K562 (cell line): Measurements from ENCODE around the gene ITPRIPL2. TPM values are rescaled to one million over a fixed set of nuclear protein-coding genes. Genes with fewer than 3 reads are reported as not detected.

Source experiments
- BRF1 ChIP-seq: IDR thresholded peaks from 3 replicates; pipeline ENCODE4 v1.6.1; 2011; ENCODE audit warnings: borderline replicate concordance, mild to moderate bottlenecking; ENCODE audit not compliant: insufficient read length; ENCODE audit errors: extremely low read depth
- CBFA2T2 ChIP-seq: fragments of 450-650 bp; conservative IDR thresholded peaks from 2 replicates; pipeline ENCODE4 v1.6.1; 2017; ENCODE audit warnings: mild to moderate bottlenecking
- CEBPG ChIP-seq, 3 experiments: fragments of 200-800 bp in 1 of 3; sonication (Bioruptor generic) in 1 of 3; sonication (generic) in 1 of 3; formaldehyde crosslinking in 1 of 3; IDR thresholded peaks in 2 of 3; conservative IDR thresholded peaks in 1 of 3; 2 replicates each; pipeline versions ENCODE4 v1.6.1 to v1.8.0; 2016 to 2022; ENCODE audit warnings: missing compliant biosample characterization in 2 of 3, missing genetic modification characterization in 2 of 3, mild to moderate bottlenecking in 1 of 3, missing genetic modification reagents in 1 of 3
- FOXA3 ChIP-seq, 2 experiments: fragments of 450-650 bp in 1 of 2; sonication (generic) in 1 of 2; formaldehyde crosslinking; IDR thresholded peaks in 1 of 2; conservative IDR thresholded peaks in 1 of 2; 2 replicates each; pipeline versions ENCODE4 v1.4.0 to v1.8.0; 2020 to 2022; ENCODE audit warnings: mild to moderate bottlenecking in 2 of 2, missing genetic modification reagents in 1 of 2
- KHSRP ChIP-seq: fragments of 450-650 bp; IDR thresholded peaks from 2 replicates; pipeline ENCODE4 v1.6.1; 2017
- MEF2A ChIP-seq: IDR thresholded peaks from 2 replicates; pipeline ENCODE4 v1.6.1; 2011; ENCODE audit warnings: low read depth, mild to moderate bottlenecking, low read length, moderate library complexity; ENCODE audit not compliant: control insufficient read depth
- MTA1 ChIP-seq: fragments of 450-650 bp; IDR thresholded peaks from 2 replicates; pipeline ENCODE4 v1.6.1; 2017; ENCODE audit warnings: borderline replicate concordance
- RHOXF2B ChIP-seq: fragments of 250-450 bp; sonication (Bioruptor Pico); conservative IDR thresholded peaks from 2 replicates; pipeline ENCODE4 v1.5.1; 2021
- SMAD4 ChIP-seq: fragments of 250-450 bp; sonication (Bioruptor Pico); conservative IDR thresholded peaks from 2 replicates; pipeline ENCODE4 v1.8.0; 2021; ENCODE audit warnings: inconsistent platforms, mild to moderate bottlenecking, moderate library complexity
- THRAP3 ChIP-seq: fragments of 450-650 bp; IDR thresholded peaks from 2 replicates; pipeline ENCODE4 v1.6.1; 2016; ENCODE audit warnings: mild to moderate bottlenecking, inconsistent platforms, borderline replicate concordance
- TOE1 ChIP-seq, 2 experiments: fragments of 450-650 bp in 1 of 2; sonication (generic) in 1 of 2; formaldehyde crosslinking in 1 of 2; IDR thresholded peaks; 2 replicates each; pipeline versions ENCODE4 v1.7.1 to v1.8.0; 2016 to 2022; ENCODE audit warnings: borderline replicate concordance in 2 of 2, mild to moderate bottlenecking in 2 of 2, antibody characterized with exemption in 1 of 2, inconsistent platforms in 1 of 2, low read depth in 1 of 2, missing genetic modification reagents in 1 of 2, moderate library complexity in 1 of 2
- ZC3H11A ChIP-seq: IDR thresholded peaks from 2 replicates; pipeline ENCODE4 v1.6.1; 2012; ENCODE audit warnings: low read depth, low read length, improper control_type of control experiment
- ZNF431 ChIP-seq: sonication (generic); formaldehyde crosslinking; IDR thresholded peaks from 2 replicates; pipeline ENCODE4 v1.8.0; 2022; ENCODE audit warnings: mild to moderate bottlenecking, missing genetic modification reagents
- ZNF699 ChIP-seq: fragments of 250-450 bp; sonication (Bioruptor Pico); IDR thresholded peaks from 2 replicates; pipeline ENCODE4 v1.8.0; 2021; ENCODE audit warnings: mild to moderate bottlenecking, moderate library complexity; ENCODE audit not compliant: insufficient replicate concordance
- ZNF830 ChIP-seq: fragments of 250-450 bp; sonication (Bioruptor Pico); IDR thresholded peaks from 2 replicates; pipeline ENCODE4 v1.5.0; 2021; ENCODE audit warnings: mild to moderate bottlenecking
- polyA plus RNA-seq, 8 experiments: library from polyadenylated mRNA; depleted of rRNA in 4 of 8; stranded (reverse) in 5 of 8; unstranded in 3 of 8; fragments of >200 nt; fragmentation: Nextera tagmentation in 2 of 8; fragmentation: Illumina TruSeq in 1 of 8; extraction: Ambion mirVana in 2 of 8; extraction: Trizol in 1 of 8; gene quantifications; 2 replicates each; pipeline versions ENCODE4 v1.2.1 to v1.2.3, GENCODE V29; 2011 to 2014; ENCODE audit warnings: inconsistent platforms in 1 of 8, missing spikeins in 1 of 8
- total RNA-seq, 7 experiments: library from RNA; depleted of rRNA in 6 of 7; stranded (reverse); fragments of >200 nt in 6 of 7; fragmentation: Illumina TruSeq in 2 of 7; extraction: Trizol in 2 of 7; gene quantifications; 2 replicates each; pipeline versions ENCODE4 v1.2.1 to v1.2.3, GENCODE V29; 2011 to 2021; ENCODE audit warnings: low replicate concordance in 1 of 7
- TF ChIP-seq, protein P1 (sequence below): sonication (generic); formaldehyde crosslinking; IDR thresholded peaks from 2 replicates; pipeline ENCODE4 v1.8.1; 2023; ENCODE audit warnings: mild to moderate bottlenecking, missing genetic modification reagents
- TF ChIP-seq, protein P2 (sequence below), 2 experiments: fragments of 250-450 bp in 1 of 2; fragments of 450-650 bp in 1 of 2; sonication (Bioruptor Pico) in 1 of 2; IDR thresholded peaks; 2 replicates each; pipeline versions ENCODE4 v1.6.1 to v1.8.0; 2016 to 2021; ENCODE audit warnings: mild to moderate bottlenecking in 2 of 2, moderate library complexity in 2 of 2, missing compliant biosample characterization in 1 of 2, missing genetic modification characterization in 1 of 2
- TF ChIP-seq, protein P3 (sequence below): sonication (generic); formaldehyde crosslinking; IDR thresholded peaks from 2 replicates; pipeline ENCODE4 v1.9.0; 2022; ENCODE audit warnings: mild to moderate bottlenecking, missing genetic modification reagents
- TF ChIP-seq, protein P4 (sequence below): sonication (generic); formaldehyde crosslinking; IDR thresholded peaks from 2 replicates; pipeline ENCODE4 v1.5.0; 2020; ENCODE audit warnings: missing genetic modification reagents
- TF ChIP-seq, protein P5 (sequence below): fragments of 250-450 bp; sonication (Bioruptor Pico); IDR thresholded peaks from 2 replicates; pipeline ENCODE4 v1.5.0; 2022; ENCODE audit warnings: mild to moderate bottlenecking

ITPRIPL2 gene
- total and polyA plus RNA-seq, 9 of the 15 experiments (the other 6 are each of a cell fraction or from before 2014, with no cell fraction given): 0.04 to 2.2 (median 0.58) TPM

DNA sequence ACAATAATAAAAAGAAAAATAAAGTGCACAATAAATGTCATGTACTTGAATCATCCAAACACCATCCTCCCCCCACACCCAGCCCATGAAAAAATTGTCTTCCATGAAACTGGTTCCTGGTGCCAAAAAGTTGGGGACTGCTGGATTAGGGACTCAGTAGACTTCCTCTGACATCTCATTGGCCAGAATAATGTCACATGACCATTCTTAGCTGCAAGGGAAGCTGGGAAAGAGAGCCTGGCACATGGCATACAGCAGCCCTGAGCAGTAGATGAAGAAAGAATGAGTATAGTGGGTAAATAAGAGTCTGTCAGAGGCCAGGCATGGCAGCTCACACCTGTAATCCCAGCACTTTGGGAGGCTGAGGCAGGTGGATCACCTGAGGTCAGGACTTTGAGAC lies 12.5 kb downstream of the ITPRIPL2 start (continued):
- no peak for TF ChIP-seq FOXA3 (CRISPR knock-in tag; conservative IDR thresholded peaks at IDR 0.05 in 1 of 2, IDR thresholded peaks at IDR 0.05 in 1 of 2)
- TF ChIP-seq SMAD4 (CRISPR knock-in tag): no peak
- TF ChIP-seq BRF1: no peak
- TF ChIP-seq MTA1: no peak
- TF ChIP-seq THRAP3: no peak
- TF ChIP-seq, protein P1, sequence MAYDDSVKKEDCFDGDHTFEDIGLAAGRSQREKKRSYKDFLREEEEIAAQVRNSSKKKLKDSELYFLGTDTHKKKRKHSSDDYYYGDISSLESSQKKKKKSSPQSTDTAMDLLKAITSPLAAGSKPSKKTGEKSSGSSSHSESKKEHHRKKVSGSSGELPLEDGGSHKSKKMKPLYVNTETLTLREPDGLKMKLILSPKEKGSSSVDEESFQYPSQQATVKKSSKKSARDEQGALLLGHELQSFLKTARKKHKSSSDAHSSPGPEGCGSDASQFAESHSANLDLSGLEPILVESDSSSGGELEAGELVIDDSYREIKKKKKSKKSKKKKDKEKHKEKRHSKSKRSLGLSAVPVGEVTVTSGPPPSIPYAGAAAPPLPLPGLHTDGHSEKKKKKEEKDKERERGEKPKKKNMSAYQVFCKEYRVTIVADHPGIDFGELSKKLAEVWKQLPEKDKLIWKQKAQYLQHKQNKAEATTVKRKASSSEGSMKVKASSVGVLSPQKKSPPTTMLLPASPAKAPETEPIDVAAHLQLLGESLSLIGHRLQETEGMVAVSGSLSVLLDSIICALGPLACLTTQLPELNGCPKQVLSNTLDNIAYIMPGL (CRISPR knock-in tag): no peak
- TF ChIP-seq CBFA2T2: peak; percentile 21; the same call in 1 of the 2 replicates
- TF ChIP-seq TOE1 (IDR thresholded peaks at IDR 0.05; ENCODE audit: borderline replicate concordance): peak; percentile 59; the same call in 1 of the 2 replicates
- TF ChIP-seq TOE1 (CRISPR knock-in tag; IDR thresholded peaks at IDR 0.05; ENCODE audit: borderline replicate concordance, low read depth): no peak
- TF ChIP-seq ZC3H11A: no peak
- TF ChIP-seq, protein P2, sequence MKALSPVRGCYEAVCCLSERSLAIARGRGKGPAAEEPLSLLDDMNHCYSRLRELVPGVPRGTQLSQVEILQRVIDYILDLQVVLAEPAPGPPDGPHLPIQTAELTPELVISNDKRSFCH (CRISPR knock-in tag; IDR thresholded peaks at IDR 0.05): no peak
- TF ChIP-seq, protein P2 (tag; IDR thresholded peaks at IDR 0.05): no peak
- no peak for TF ChIP-seq CEBPG (CRISPR knock-in tag; IDR thresholded peaks at IDR 0.05)
- TF ChIP-seq CEBPG (tag; conservative IDR thresholded peaks at IDR 0.05 in 1 of 2, IDR thresholded peaks at IDR 0.05 in 1 of 2): no peak
- no peak for TF ChIP-seq RHOXF2B (CRISPR knock-in tag)
- TF ChIP-seq MEF2A: no peak
- no peak for TF ChIP-seq ZNF431 (CRISPR knock-in tag)
- TF ChIP-seq ZNF830 (CRISPR knock-in tag): no peak
- TF ChIP-seq, protein P3, sequence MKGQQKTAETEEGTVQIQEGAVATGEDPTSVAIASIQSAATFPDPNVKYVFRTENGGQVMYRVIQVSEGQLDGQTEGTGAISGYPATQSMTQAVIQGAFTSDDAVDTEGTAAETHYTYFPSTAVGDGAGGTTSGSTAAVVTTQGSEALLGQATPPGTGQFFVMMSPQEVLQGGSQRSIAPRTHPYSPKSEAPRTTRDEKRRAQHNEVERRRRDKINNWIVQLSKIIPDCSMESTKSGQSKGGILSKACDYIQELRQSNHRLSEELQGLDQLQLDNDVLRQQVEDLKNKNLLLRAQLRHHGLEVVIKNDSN (CRISPR knock-in tag): peak; percentile 79
- TF ChIP-seq, protein P4, sequence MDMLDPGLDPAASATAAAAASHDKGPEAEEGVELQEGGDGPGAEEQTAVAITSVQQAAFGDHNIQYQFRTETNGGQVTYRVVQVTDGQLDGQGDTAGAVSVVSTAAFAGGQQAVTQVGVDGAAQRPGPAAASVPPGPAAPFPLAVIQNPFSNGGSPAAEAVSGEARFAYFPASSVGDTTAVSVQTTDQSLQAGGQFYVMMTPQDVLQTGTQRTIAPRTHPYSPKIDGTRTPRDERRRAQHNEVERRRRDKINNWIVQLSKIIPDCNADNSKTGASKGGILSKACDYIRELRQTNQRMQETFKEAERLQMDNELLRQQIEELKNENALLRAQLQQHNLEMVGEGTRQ (CRISPR knock-in tag): peak; percentile 60
- TF ChIP-seq ZNF699 (CRISPR knock-in tag): no peak
- TF ChIP-seq KHSRP: no peak
- TF ChIP-seq, protein P5, sequence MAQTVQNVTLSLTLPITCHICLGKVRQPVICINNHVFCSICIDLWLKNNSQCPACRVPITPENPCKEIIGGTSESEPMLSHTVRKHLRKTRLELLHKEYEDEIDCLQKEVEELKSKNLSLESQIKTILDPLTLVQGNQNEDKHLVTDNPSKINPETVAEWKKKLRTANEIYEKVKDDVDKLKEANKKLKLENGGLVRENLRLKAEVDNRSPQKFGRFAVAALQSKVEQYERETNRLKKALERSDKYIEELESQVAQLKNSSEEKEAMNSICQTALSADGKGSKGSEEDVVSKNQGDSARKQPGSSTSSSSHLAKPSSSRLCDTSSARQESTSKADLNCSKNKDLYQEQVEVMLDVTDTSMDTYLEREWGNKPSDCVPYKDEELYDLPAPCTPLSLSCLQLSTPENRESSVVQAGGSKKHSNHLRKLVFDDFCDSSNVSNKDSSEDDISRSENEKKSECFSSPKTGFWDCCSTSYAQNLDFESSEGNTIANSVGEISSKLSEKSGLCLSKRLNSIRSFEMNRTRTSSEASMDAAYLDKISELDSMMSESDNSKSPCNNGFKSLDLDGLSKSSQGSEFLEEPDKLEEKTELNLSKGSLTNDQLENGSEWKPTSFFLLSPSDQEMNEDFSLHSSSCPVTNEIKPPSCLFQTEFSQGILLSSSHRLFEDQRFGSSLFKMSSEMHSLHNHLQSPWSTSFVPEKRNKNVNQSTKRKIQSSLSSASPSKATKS (CRISPR knock-in tag): no peak
